Hepatocyte (in vitro differentiated cells): ENCODE results near the gene AKAP6. TPM values are rescaled to one million over a fixed set of nuclear protein-coding genes. Genes with fewer than 3 reads are reported as not detected.

Source experiments
- DNase-seq: peaks from one replicate; pipeline ENCODE4 v3.0.0-alpha.2; 2016; ENCODE audit warnings: low spot score
- H2AFZ ChIP-seq: fragments of 200-600 bp; sonication (generic); 2 replicates; pipeline ENCODE4 v1.6.0; 2016; ENCODE audit warnings: antibody characterized with exemption, mild to moderate bottlenecking
- H3K27ac ChIP-seq: fragments of 200-600 bp; sonication (generic); 2 replicates; pipeline ENCODE4 v1.5.1; 2016; ENCODE audit warnings: mild to moderate bottlenecking
- H3K27me3 ChIP-seq: fragments of 200-600 bp; sonication (generic); 2 replicates; pipeline ENCODE4 v1.6.1; 2016
- H3K36me3 ChIP-seq: fragments of 200-600 bp; sonication (generic); replicated peaks from 2 replicates; pipeline ENCODE4 v1.5.1; 2016; ENCODE audit warnings: low read depth; ENCODE audit not compliant: insufficient read depth
- H3K4me1 ChIP-seq: fragments of 200-600 bp; sonication (generic); 2 replicates; pipeline ENCODE4 v1.5.1; 2016; ENCODE audit warnings: mild to moderate bottlenecking, moderate library complexity; ENCODE audit not compliant: insufficient read depth
- H3K4me2 ChIP-seq: fragments of 200-600 bp; sonication (generic); 2 replicates; pipeline ENCODE4 v1.6.0; 2016
- H3K4me3 ChIP-seq: fragments of 200-600 bp; sonication (generic); 2 replicates; pipeline ENCODE4 v1.5.1; 2016; ENCODE audit warnings: mild to moderate bottlenecking
- H3K79me2 ChIP-seq: fragments of 200-600 bp; sonication (generic); 2 replicates; pipeline ENCODE4 v1.6.0; 2017; ENCODE audit warnings: mild to moderate bottlenecking
- H3K9me2 ChIP-seq: fragments of 200-600 bp; sonication (generic); replicated peaks from 2 replicates; pipeline ENCODE4 v1.6.0; 2017; ENCODE audit warnings: mild to moderate bottlenecking; ENCODE audit not compliant: insufficient read depth
- H3K9me3 ChIP-seq: fragments of 200-600 bp; sonication (generic); 2 replicates; pipeline ENCODE4 v1.5.1; 2016; ENCODE audit warnings: low read depth, mild to moderate bottlenecking
- H4K20me1 ChIP-seq: fragments of 200-600 bp; sonication (generic); 2 replicates; pipeline ENCODE4 v1.6.0; 2016; ENCODE audit warnings: mild to moderate bottlenecking; ENCODE audit not compliant: insufficient read depth, poor library complexity, severe bottlenecking
- EZH2 ChIP-seq: fragments of 200-600 bp; sonication (generic); IDR thresholded peaks from 2 replicates; pipeline ENCODE4 v1.6.1; 2016; ENCODE audit warnings: antibody characterized with exemption, mild to moderate bottlenecking, borderline replicate concordance
- EZH2phosphoT487 ChIP-seq: fragments of 200-600 bp; sonication (generic); IDR thresholded peaks from one replicate; pipeline ENCODE4 v1.6.1; 2018; ENCODE audit warnings: antibody characterized with exemption, mild to moderate bottlenecking, low read depth, moderate library complexity; ENCODE audit not compliant: unreplicated experiment, severe bottlenecking
- WGBS: methylation state at CpG from one replicate; pipeline ENCODE4 v1.1.6; 2016; ENCODE audit warnings: low lambda C conversion rate; ENCODE audit errors: missing lambda C conversion rate; 5-methylcytosine and 5-hydroxymethylcytosine counted together
- polyA plus RNA-seq: library from polyadenylated mRNA; unstranded; fragments of >200 nt; fragmentation: Nextera tagmentation; extraction: Ambion mirVana; gene quantifications from 2 replicates; pipeline ENCODE4 v1.2.1, GENCODE V29; 2016
- total RNA-seq: library from RNA; depleted of rRNA; stranded (reverse); fragments of >200 nt; gene quantifications from 2 replicates; pipeline ENCODE4 v1.2.3, GENCODE V29; 2014
- TF ChIP-seq, protein P1 (sequence below): fragments of 200-600 bp; sonication (generic); IDR thresholded peaks from 2 replicates; pipeline ENCODE4 v1.5.1; 2016; ENCODE audit warnings: antibody characterized with exemption, mild to moderate bottlenecking; ENCODE audit not compliant: poor library complexity

AKAP6 gene
- total and polyA plus RNA-seq, 2 experiments from 2014 or later: 1.1 to 2.1 TPM

DNA sequence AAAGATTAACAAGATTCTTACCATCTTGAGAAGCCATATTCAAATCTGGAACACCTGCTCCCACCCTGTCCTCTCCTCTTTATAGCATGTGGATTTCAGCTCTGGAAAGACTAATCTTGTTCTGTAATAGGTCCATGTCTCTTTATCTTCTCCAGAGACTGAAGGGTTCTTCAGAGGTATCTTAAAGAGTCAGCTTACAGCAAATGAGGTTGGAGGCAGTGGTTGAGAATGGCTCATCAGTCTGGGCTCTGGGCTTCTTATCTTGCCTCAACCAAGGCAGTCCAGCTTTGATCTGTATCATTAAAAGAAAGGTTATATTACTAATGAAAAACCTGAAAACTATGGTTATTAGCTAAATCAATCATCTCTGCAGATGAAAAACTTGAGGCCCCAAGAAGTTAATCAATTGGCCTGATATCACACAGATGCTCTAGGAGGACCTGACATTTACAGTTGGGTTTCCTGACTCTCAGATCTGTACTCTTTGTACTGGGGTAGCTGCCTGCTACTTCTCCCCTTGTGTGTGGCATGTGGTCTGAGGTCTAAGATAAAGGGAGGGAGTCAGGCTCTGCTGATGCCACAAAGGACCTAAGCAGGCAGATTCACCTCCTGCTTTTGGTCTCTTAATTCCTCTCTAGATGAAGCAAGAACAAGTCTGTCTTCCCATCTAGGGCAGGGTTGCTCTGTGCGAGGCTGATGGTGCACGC, 1.7 kb upstream of the AKAP6 start:
- TF ChIP-seq EZH2phosphoT487 (no peak), EZH2 (no peak)
- TF ChIP-seq, protein P1, sequence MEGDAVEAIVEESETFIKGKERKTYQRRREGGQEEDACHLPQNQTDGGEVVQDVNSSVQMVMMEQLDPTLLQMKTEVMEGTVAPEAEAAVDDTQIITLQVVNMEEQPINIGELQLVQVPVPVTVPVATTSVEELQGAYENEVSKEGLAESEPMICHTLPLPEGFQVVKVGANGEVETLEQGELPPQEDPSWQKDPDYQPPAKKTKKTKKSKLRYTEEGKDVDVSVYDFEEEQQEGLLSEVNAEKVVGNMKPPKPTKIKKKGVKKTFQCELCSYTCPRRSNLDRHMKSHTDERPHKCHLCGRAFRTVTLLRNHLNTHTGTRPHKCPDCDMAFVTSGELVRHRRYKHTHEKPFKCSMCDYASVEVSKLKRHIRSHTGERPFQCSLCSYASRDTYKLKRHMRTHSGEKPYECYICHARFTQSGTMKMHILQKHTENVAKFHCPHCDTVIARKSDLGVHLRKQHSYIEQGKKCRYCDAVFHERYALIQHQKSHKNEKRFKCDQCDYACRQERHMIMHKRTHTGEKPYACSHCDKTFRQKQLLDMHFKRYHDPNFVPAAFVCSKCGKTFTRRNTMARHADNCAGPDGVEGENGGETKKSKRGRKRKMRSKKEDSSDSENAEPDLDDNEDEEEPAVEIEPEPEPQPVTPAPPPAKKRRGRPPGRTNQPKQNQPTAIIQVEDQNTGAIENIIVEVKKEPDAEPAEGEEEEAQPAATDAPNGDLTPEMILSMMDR: no peak
- H3K36me3 ChIP-seq: no peaks in the 10 kb centered on the region
- H3K9me3 ChIP-seq: no peaks in the 10 kb centered on the region
- H3K4me1 ChIP-seq: peaks cover 12% of the 10 kb centered on the region
- H3K4me2 ChIP-seq: no peak overlapping the region
- no peak overlapping the region for H2AFZ ChIP-seq
- H3K79me2 ChIP-seq: no peaks in the 10 kb centered on the region
- no peaks in the 10 kb centered on the region for H3K9me2 ChIP-seq
- no peak overlapping the region for H3K27ac ChIP-seq
- DNase-seq: no peak
- H4K20me1 ChIP-seq: no peaks in the 10 kb centered on the region
- H3K27me3 ChIP-seq: no peaks in the 10 kb centered on the region
- H3K4me3 ChIP-seq: no peak overlapping the region
- 93% methylated on average over 2 of the region's 2 CpGs for WGBS

DNA sequence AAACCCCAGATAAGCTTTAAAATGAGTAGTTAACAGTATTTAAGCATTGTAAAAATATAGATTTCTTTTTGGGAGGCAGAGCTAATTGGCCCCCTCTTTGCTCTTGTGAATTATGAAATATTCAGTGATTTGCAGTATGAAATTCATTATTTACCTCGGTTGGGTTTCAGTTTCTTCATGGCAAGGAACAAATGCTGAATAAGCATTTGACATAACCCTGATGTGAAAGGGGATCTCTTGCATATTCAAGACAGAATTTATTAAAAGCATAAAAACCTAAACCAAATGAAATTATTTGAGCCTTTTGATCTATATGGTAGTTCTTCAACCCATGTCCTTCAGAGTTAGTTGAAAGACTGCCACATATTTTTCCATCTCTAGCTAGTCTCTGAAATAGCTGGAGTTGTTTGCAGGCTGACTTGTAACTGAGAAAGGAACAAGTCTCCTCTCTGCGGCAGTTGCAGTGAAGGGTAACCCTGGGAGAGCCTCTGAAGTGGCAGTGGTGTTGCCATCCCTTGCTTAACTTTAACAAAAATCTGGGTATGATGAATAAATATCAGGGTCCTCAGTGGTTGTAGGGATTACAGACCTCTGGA, 690 bp downstream of the AKAP6 start:
- TF ChIP-seq, protein P1: no peak
- no peak for TF ChIP-seq EZH2
- no peak for TF ChIP-seq EZH2phosphoT487
- Histone ChIP-seq H3K4me3 (no peak overlapping the region), H3K4me1 (peaks cover 20% of the 10 kb centered on the region), H3K27ac (no peak overlapping the region), H3K79me2 (no peaks in the 10 kb centered on the region), H2AFZ (no peak overlapping the region), H3K4me2 (no peak overlapping the region), H3K27me3 (no peaks in the 10 kb centered on the region), H3K36me3 (no peaks in the 10 kb centered on the region), H4K20me1 (no peaks in the 10 kb centered on the region), H3K9me3 (no peaks in the 10 kb centered on the region), H3K9me2 (no peaks in the 10 kb centered on the region)
- WGBS: 90% methylated on average over 2 of the region's 2 CpGs
- no peak for DNase-seq

DNA sequence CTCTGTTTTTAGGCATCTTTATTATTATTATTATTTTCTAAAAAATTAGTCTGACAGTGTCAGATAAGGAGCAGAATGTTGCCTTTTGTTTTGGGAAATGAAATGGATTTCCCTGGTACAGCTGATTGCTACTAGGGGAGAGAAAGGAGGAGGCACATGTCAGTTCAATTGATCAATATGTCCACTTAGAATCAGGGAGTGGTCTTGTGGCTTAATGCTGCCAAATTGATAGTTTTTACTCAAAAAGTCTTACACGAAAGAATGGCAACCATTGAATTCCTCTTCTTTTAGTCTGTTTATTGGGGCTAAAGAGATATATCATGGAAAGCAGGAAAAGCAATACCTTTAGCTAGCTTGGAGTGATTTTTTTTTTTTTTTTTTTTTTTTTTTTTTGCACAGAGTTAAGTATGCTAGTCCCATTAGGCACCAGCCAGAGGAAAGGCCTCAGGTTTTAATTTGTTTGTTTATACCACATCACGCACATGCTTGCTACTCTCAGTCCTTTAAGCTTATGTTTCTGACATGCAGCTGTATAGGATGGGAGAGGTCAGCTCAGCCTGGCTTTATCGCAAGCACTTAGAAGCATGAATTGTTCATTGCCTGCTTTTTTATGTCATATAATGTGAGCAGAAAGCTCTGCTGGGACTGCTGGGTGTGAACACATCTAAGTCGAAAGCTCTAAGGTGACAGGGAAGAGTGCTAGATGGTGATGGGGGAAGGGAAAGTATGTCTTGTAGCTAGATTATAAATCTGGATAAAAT, 1.4 kb downstream of the AKAP6 start:
- no peaks in the 10 kb centered on the region for H3K9me2 ChIP-seq
- no peak for DNase-seq
- 66% methylated on average over 4 of the region's 4 CpGs for WGBS
- no peaks in the 10 kb centered on the region for H4K20me1 ChIP-seq
- H3K79me2 ChIP-seq: no peaks in the 10 kb centered on the region
- H3K36me3 ChIP-seq: no peaks in the 10 kb centered on the region
- no peaks in the 10 kb centered on the region for H3K27me3 ChIP-seq
- no peaks in the 10 kb centered on the region for H3K9me3 ChIP-seq
- no peak overlapping the region for H3K4me3 ChIP-seq
- H2AFZ ChIP-seq: peak overlapping the region; percentile 16
- H3K27ac ChIP-seq: peak overlapping the region; percentile 44
- TF ChIP-seq EZH2phosphoT487 (no peak), EZH2 (no peak)
- TF ChIP-seq, protein P1: no peak
- peaks cover 20% of the 10 kb centered on the region for H3K4me1 ChIP-seq
- H3K4me2 ChIP-seq: no peak overlapping the region
